HepG2 (cell line): ENCODE measurements around the gene WBP2NL. TPM values are rescaled to one million over a fixed set of nuclear protein-coding genes. Genes with fewer than 3 reads are reported as not detected.

Experiments
- ATF3 ChIP-seq: sonication (generic); formaldehyde crosslinking; IDR thresholded peaks from 2 replicates; pipeline ENCODE4 v1.4.0; 2020; ENCODE audit warnings: missing genetic modification reagents
- CEBPZ ChIP-seq: IDR thresholded peaks from 2 replicates; pipeline ENCODE4 v1.6.1; 2012; ENCODE audit warnings: low read length, improper control_type of control experiment
- FOXP1 ChIP-seq, 2 experiments: fragments of 450-650 bp in 1 of 2; IDR thresholded peaks; 2 replicates each; pipeline ENCODE4 v1.6.1; 2017 to 2018; ENCODE audit warnings: antibody characterized with exemption in 1 of 2
- GTF3A ChIP-seq: sonication (generic); formaldehyde crosslinking; conservative IDR thresholded peaks from 2 replicates; pipeline ENCODE4 v1.4.0; 2020; ENCODE audit warnings: mild to moderate bottlenecking, missing genetic modification reagents
- JARID2 ChIP-seq: sonication (generic); formaldehyde crosslinking; IDR thresholded peaks from 2 replicates; pipeline ENCODE4 v1.8.1; 2023; ENCODE audit warnings: missing genetic modification reagents, inconsistent platforms; ENCODE audit not compliant: insufficient replicate concordance
- KLF11 ChIP-seq: IDR thresholded peaks from 2 replicates; pipeline ENCODE4 v1.6.1; 2016; ENCODE audit warnings: missing compliant biosample characterization
- MAF1 ChIP-seq: sonication (generic); formaldehyde crosslinking; IDR thresholded peaks from 2 replicates; pipeline ENCODE4 v1.5.0; 2020; ENCODE audit warnings: missing genetic modification reagents, borderline replicate concordance
- MXD3 ChIP-seq: IDR thresholded peaks from 2 replicates; pipeline ENCODE4 v1.6.1; 2016; ENCODE audit warnings: mild to moderate bottlenecking, missing biosample characterization, missing genetic modification reagents
- NRL ChIP-seq: sonication (generic); formaldehyde crosslinking; IDR thresholded peaks from 2 replicates; pipeline ENCODE4 v1.5.0; 2020; ENCODE audit warnings: missing genetic modification reagents, mild to moderate bottlenecking, moderate library complexity, borderline replicate concordance
- RCOR2 ChIP-seq: IDR thresholded peaks from 2 replicates; pipeline ENCODE4 v1.6.1; 2016; ENCODE audit warnings: missing biosample characterization, missing genetic modification reagents
- ZFP82 ChIP-seq: sonication (generic); formaldehyde crosslinking; IDR thresholded peaks from 2 replicates; pipeline ENCODE4 v1.5.1; 2020; ENCODE audit warnings: mild to moderate bottlenecking, missing genetic modification reagents, borderline replicate concordance
- ZNF292 ChIP-seq: sonication (generic); formaldehyde crosslinking; IDR thresholded peaks from 2 replicates; pipeline ENCODE4 v1.8.1; 2022; ENCODE audit warnings: mild to moderate bottlenecking, low read depth, missing genetic modification reagents, borderline replicate concordance
- ZNF333 ChIP-seq: sonication (generic); formaldehyde crosslinking; IDR thresholded peaks from 2 replicates; pipeline ENCODE4 v1.4.0; 2020; ENCODE audit warnings: mild to moderate bottlenecking, missing genetic modification reagents, borderline replicate concordance
- ZNF644 ChIP-seq: IDR thresholded peaks from 2 replicates; pipeline ENCODE4 v1.6.1; 2016; ENCODE audit warnings: low read depth
- polyA plus RNA-seq, 8 experiments: library from polyadenylated mRNA; depleted of rRNA in 3 of 8; stranded (reverse) in 7 of 8; unstranded in 1 of 8; fragments of >200 nt; fragmentation: Illumina TruSeq in 4 of 8; extraction: Trizol in 4 of 8; gene quantifications; 2 replicates each; pipeline versions ENCODE4 v1.2.1 to v1.2.3, GENCODE V29; 2011 to 2016; ENCODE audit warnings: low read depth in 4 of 8, missing spikeins in 1 of 8, mixed read lengths in 1 of 8; ENCODE audit not compliant: insufficient read depth in 1 of 8
- total RNA-seq, 5 experiments: library from RNA; depleted of rRNA; stranded (reverse); fragments of >200 nt; fragmentation: Illumina TruSeq; extraction: Trizol; gene quantifications; 2 replicates each; pipeline ENCODE4 v1.2.3, GENCODE V29; 2016; ENCODE audit warnings: low read depth in 1 of 5

Gene WBP2NL
- total and polyA plus RNA-seq, 2 of the 13 experiments (the other 11 are each of a cell fraction or from before 2014, with no cell fraction given): not detected

- TF ChIP-seq CEBPZ: no peak
- no peak for TF ChIP-seq MXD3 (CRISPR knock-in tag)
- TF ChIP-seq MAF1 (CRISPR knock-in tag): no peak
- TF ChIP-seq ZNF292 (CRISPR knock-in tag): no peak
- no peak for TF ChIP-seq NRL (CRISPR knock-in tag)
- no peak for TF ChIP-seq ZNF333 (CRISPR knock-in tag)
- no peak for TF ChIP-seq GTF3A (CRISPR knock-in tag)
- no peak for TF ChIP-seq JARID2 (CRISPR knock-in tag)
- TF ChIP-seq ZNF644: no peak
- no peak for TF ChIP-seq ATF3 (CRISPR knock-in tag)
- no peak for TF ChIP-seq FOXP1 (IDR thresholded peaks at IDR 0.05)
- TF ChIP-seq FOXP1 (CRISPR knock-in tag; IDR thresholded peaks at IDR 0.05): no peak
- no peak for TF ChIP-seq ZFP82 (CRISPR knock-in tag)
- no peak for TF ChIP-seq RCOR2
- TF ChIP-seq KLF11 (CRISPR knock-in tag): no peak
- TF ChIP-seq, all 625 proteins: peak for 0
Measured at GRCh38 chr22:41987276-41987675, 11.3 kb upstream of the WBP2NL start (continued).
